Measurements from ENCODE around the gene NYAP1.
A peak's percentile ranks its signal among the peaks of the same experiment; 100 is the strongest.

The NYAP1 gene

GRCh38 chr7:100472121-100472851 lies 11.4 kb upstream of the NYAP1 start:
- no peak for DNase-seq (ENCODE audit: low read depth)
- TF ChIP-seq, protein P1, sequence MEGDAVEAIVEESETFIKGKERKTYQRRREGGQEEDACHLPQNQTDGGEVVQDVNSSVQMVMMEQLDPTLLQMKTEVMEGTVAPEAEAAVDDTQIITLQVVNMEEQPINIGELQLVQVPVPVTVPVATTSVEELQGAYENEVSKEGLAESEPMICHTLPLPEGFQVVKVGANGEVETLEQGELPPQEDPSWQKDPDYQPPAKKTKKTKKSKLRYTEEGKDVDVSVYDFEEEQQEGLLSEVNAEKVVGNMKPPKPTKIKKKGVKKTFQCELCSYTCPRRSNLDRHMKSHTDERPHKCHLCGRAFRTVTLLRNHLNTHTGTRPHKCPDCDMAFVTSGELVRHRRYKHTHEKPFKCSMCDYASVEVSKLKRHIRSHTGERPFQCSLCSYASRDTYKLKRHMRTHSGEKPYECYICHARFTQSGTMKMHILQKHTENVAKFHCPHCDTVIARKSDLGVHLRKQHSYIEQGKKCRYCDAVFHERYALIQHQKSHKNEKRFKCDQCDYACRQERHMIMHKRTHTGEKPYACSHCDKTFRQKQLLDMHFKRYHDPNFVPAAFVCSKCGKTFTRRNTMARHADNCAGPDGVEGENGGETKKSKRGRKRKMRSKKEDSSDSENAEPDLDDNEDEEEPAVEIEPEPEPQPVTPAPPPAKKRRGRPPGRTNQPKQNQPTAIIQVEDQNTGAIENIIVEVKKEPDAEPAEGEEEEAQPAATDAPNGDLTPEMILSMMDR (conservative IDR thresholded peaks at IDR 0.05; ENCODE audit: control insufficient read depth, insufficient read depth, low read depth, low read length): no peak
- H3K4me3 ChIP-seq (ENCODE audit: control insufficient read depth, low read depth, low read length): no peak overlapping the region

DNA sequence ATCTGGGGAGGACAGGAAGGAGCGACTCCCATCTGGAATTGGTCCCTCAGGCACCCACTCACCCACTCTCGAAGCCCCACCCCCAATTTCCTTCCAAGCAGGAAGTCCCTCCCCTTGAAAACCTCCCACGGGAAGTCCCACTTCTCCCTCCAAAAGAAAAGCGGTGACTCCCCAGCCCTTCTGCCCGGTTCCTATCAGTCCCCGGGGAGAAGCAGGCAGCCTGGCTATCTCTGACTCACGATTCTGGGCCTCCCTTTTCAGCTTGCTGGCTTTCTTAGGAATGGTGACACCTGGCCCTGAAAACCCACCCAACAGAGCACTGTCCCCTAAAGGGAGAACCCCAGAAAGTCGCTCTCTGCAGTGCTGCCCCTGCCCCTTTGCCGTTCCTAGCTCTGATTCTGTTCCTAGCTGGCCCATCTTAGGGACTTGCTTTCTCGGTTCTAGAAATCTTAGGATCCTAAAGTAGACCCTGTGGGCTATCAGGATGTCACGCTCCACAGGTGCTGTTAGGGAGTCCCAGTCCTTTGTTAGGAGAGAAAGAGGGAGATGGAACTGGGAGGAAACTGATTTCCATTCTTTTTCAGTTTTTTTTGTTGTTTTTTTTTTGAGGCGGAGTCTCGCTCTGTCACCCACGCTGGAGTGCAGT lies 10.8 kb upstream of the NYAP1 start:
- TF ChIP-seq, protein P1 (conservative IDR thresholded peaks at IDR 0.05; ENCODE audit: control insufficient read depth, insufficient read depth, low read depth, low read length): no peak
- DNase-seq (ENCODE audit: low read depth): peak; percentile 67

DNA sequence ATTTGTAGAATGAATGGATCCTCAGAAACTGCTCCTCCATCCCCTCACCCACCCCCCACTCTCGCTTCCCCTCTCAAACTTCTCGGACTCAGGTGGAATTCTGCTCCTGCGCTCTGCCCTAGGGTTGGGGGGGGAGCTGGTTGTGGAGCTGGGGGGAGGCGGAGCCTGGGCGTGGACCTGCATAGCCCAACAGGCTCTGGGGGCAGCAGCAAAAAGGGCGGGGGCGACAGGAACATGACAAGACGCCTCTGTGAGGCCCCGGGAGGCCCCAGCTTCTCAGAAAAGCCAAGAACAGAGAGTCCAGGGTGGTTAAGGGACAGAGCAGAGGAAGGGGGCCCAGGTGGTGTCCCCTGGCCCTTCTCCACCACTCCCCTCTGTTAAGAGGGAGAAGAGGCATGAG lies 8.2 kb upstream of the NYAP1 start:
- TF ChIP-seq, protein P1 (conservative IDR thresholded peaks at IDR 0.05; ENCODE audit: control insufficient read depth, insufficient read depth, low read depth, low read length): no peak
- DNase-seq (ENCODE audit: low read depth): no peak
- peak overlapping the region; percentile 92 for H3K4me3 ChIP-seq (ENCODE audit: control insufficient read depth, low read depth, low read length)

More for the DNA sequence above, 10.8 kb upstream of the NYAP1 start:
- no peak overlapping the region for H3K4me3 ChIP-seq (ENCODE audit: control insufficient read depth, low read depth, low read length)

DNA sequence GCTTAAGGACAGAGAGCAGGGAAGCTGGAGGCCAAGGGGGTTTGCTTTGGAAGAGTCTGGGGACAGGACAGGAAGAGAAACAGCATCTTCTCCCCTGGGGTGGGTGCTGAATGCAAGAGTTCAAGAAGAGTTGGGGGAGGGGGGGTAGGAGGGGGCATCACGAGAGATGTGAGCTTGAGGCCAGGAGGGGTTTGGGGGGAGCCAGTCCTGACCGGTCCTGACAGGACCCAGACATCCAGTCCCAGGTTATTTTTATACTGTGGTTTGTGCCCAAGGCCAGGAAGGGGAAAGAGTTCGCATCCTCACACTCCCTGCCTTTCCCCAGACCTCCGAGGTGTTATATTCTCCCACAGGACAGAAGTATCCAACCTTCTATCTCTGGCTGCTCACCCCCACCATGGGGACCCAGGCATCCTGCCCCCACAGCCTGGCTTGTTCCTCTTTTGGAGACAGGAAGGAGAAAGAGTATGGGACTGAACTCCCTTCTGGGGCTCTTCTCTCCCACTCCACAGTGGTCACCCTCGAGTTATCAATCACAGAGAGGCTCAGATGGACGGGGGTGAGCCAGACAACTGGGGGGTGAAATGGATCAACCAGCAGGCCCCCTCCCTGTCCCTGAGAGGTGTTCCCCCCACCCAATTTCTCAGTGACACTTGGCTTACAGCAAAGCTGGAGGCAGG lies 7.5 kb upstream of the NYAP1 start:
- no peak for DNase-seq (ENCODE audit: low read depth)
- H3K4me3 ChIP-seq (ENCODE audit: control insufficient read depth, low read depth, low read length): peak overlapping the region; percentile 92
- TF ChIP-seq, protein P1 (conservative IDR thresholded peaks at IDR 0.05; ENCODE audit: control insufficient read depth, insufficient read depth, low read depth, low read length): no peak

- DNase-seq (ENCODE audit: low read depth): no peak
- TF ChIP-seq, protein P1 (conservative IDR thresholded peaks at IDR 0.05; ENCODE audit: control insufficient read depth, insufficient read depth, low read depth, low read length): peak; percentile 39
- H3K4me3 ChIP-seq (ENCODE audit: control insufficient read depth, low read depth, low read length): peak overlapping the region; percentile 92
Observed at GRCh38 chr7:100476903-100477870, 6.5 kb upstream of the NYAP1 start.

DNA sequence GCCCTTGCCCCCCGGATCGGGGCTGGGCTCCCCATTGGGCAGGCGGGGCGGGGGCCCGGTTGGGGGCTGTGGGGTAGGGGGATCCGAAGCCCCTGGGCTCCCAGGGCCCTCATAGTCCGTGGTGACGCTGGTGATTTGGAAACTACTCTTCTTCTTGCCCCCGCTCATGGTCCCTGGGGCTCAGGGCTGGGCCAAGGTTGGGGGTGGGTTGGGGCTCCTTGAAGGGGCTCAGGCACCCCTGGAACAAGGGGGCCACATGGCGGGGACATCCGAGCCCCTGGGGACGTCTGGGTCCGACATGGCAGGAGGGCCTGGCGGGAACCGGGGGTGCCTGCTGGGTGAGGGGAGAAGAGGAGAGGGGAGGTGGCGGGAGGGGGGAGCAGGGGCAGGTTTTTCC lies 5.9 kb upstream of the NYAP1 start:
- TF ChIP-seq, protein P1 (conservative IDR thresholded peaks at IDR 0.05; ENCODE audit: control insufficient read depth, insufficient read depth, low read depth, low read length): no peak
- peak overlapping the region; percentile 92 for H3K4me3 ChIP-seq (ENCODE audit: control insufficient read depth, low read depth, low read length)
- no peak for DNase-seq (ENCODE audit: low read depth)
